Subcutaneous abdominal adipose tissue (tissue), 5 donors: ENCODE results near the gene ADAM33.

Source experiments
- H3K27ac ChIP-seq: one replicate; pipeline ENCODE4 v1.7.0; 2013; ENCODE audit warnings: low read depth, mild to moderate bottlenecking, inconsistent platforms, low read length, moderate library complexity
- H3K27me3 ChIP-seq, 5 donors: one replicate each; pipeline ENCODE4 v1.7.0; 2013; ENCODE audit warnings: low read length in 5 of 5, inconsistent platforms in 1 of 5; ENCODE audit not compliant: control insufficient read depth in 5 of 5, insufficient read depth in 4 of 5
- H3K36me3 ChIP-seq, 5 donors: one replicate each; pipeline ENCODE4 v1.7.0; 2013; ENCODE audit warnings: low read length in 5 of 5; ENCODE audit not compliant: control insufficient read depth in 5 of 5, insufficient read depth in 5 of 5
- H3K4me1 ChIP-seq, 5 donors: one replicate each; pipeline ENCODE4 v1.7.0; 2013; ENCODE audit warnings: low read length in 5 of 5, mild to moderate bottlenecking in 3 of 5, moderate library complexity in 1 of 5; ENCODE audit not compliant: control insufficient read depth in 5 of 5, insufficient read depth in 5 of 5
- H3K4me3 ChIP-seq, 5 donors: one replicate each; pipeline ENCODE4 v1.7.0; 2013; ENCODE audit warnings: low read length in 5 of 5, low read depth in 1 of 5
- H3K9ac ChIP-seq, 5 donors: one replicate each; pipeline ENCODE4 v1.7.0; 2013; ENCODE audit warnings: low read length in 5 of 5, mild to moderate bottlenecking in 4 of 5, moderate library complexity in 3 of 5
- H3K9me3 ChIP-seq, 5 donors: one replicate each; pipeline ENCODE4 v1.7.0; 2013; ENCODE audit warnings: low read length in 5 of 5; ENCODE audit not compliant: control insufficient read depth in 5 of 5
- donor health status: healthy.
- donor health status: healthy.
- donor health status: healthy.
- donor health status: healthy.
- donor health status: healthy.

ADAM33 gene

GRCh38 chr20:3698591-3699001 is 16.8 kb upstream of the ADAM33 start:
- Histone ChIP-seq H3K36me3 (peaks cover 0 to 54% (median 0%) of the 10 kb centered on the region in 5 donors), H3K27me3 (no peaks in the 10 kb centered on the region), H3K4me1 (no peaks in the 10 kb centered on the region), H3K27ac (no peak overlapping the region), H3K9me3 (peaks cover 0 to 7% (median 7%) of the 10 kb centered on the region in 5 donors), H3K4me3 (no peak overlapping the region), H3K9ac (no peak overlapping the region)

GRCh38 chr20:3697588-3698305 is 15.9 kb upstream of the ADAM33 start:
- H3K36me3 ChIP-seq: peaks cover 0 to 55% (median under 1%) of the 10 kb centered on the region in 5 donors
- H3K9ac ChIP-seq: no peak overlapping the region
- H3K4me3 ChIP-seq: no peak overlapping the region
- no peaks in the 10 kb centered on the region for H3K27me3 ChIP-seq
- no peak overlapping the region for H3K27ac ChIP-seq
- no peaks in the 10 kb centered on the region for H3K4me1 ChIP-seq
- H3K9me3 ChIP-seq: peaks cover 0 to 7% (median 7%) of the 10 kb centered on the region in 5 donors

GRCh38 chr20:3696745-3697587 is 15.2 kb upstream of the ADAM33 start:
- Histone ChIP-seq H3K9ac (no peak overlapping the region), H3K4me3 (no peak overlapping the region)

GRCh38 chr20:3696200-3696599 is 14.4 kb upstream of the ADAM33 start:
- H3K9me3 ChIP-seq: peaks cover 0 to 7% (median 7%) of the 10 kb centered on the region in 5 donors
- no peaks in the 10 kb centered on the region for H3K4me1 ChIP-seq
- H3K27me3 ChIP-seq: no peaks in the 10 kb centered on the region
- peaks cover 0 to 58% (median 3%) of the 10 kb centered on the region in 5 donors for H3K36me3 ChIP-seq
- H3K27ac ChIP-seq: no peak overlapping the region
- no peak overlapping the region for H3K9ac ChIP-seq
- no peak overlapping the region for H3K4me3 ChIP-seq

More at GRCh38 chr20:3696745-3697587, 15.2 kb upstream of the ADAM33 start:
- Histone ChIP-seq H3K36me3 (peaks cover 0 to 59% (median 3%) of the 10 kb centered on the region in 5 donors), H3K27ac (no peak overlapping the region), H3K9me3 (peaks cover 0 to 7% (median 7%) of the 10 kb centered on the region in 5 donors), H3K4me1 (no peaks in the 10 kb centered on the region), H3K27me3 (no peaks in the 10 kb centered on the region)

GRCh38 chr20:3694864-3695263 is 13.1 kb upstream of the ADAM33 start:
- H3K4me3 ChIP-seq: no peak overlapping the region
- H3K27ac ChIP-seq: no peak overlapping the region

GRCh38 chr20:3693376-3693775 is 11.6 kb upstream of the ADAM33 start:
- H3K27me3 ChIP-seq: no peaks in the 10 kb centered on the region
- peaks cover 0 to 7% (median 7%) of the 10 kb centered on the region in 5 donors for H3K9me3 ChIP-seq
- H3K36me3 ChIP-seq: peaks cover 0 to 73% (median 3%) of the 10 kb centered on the region in 5 donors
- no peaks in the 10 kb centered on the region for H3K4me1 ChIP-seq
- no peak overlapping the region for H3K27ac ChIP-seq
- H3K4me3 ChIP-seq: no peak overlapping the region
- H3K9ac ChIP-seq: no peak overlapping the region

More at GRCh38 chr20:3694864-3695263, 13.1 kb upstream of the ADAM33 start:
- H3K4me1 ChIP-seq: no peaks in the 10 kb centered on the region
- H3K27me3 ChIP-seq: no peaks in the 10 kb centered on the region
- H3K36me3 ChIP-seq: peaks cover 0 to 63% (median 3%) of the 10 kb centered on the region in 5 donors
- H3K9ac ChIP-seq: no peak overlapping the region
- H3K9me3 ChIP-seq: peaks cover 0 to 7% (median 7%) of the 10 kb centered on the region in 5 donors

GRCh38 chr20:3692706-3693294 is 11.0 kb upstream of the ADAM33 start:
- H3K9ac ChIP-seq: no peak overlapping the region
- H3K4me1 ChIP-seq: peaks cover 1 to 3% (median 2%) of the 10 kb centered on the region in 5 donors
- H3K27me3 ChIP-seq: no peaks in the 10 kb centered on the region
- peaks cover 0 to 70% (median 3%) of the 10 kb centered on the region in 5 donors for H3K36me3 ChIP-seq
- H3K4me3 ChIP-seq: no peak overlapping the region
- H3K27ac ChIP-seq: no peak overlapping the region
- peaks cover 0 to 7% (median 7%) of the 10 kb centered on the region in 5 donors for H3K9me3 ChIP-seq

GRCh38 chr20:3691897-3692296 is 10.1 kb upstream of the ADAM33 start:
- peaks cover 3 to 12% (median 11%) of the 10 kb centered on the region in 5 donors for H3K4me1 ChIP-seq
- H3K27me3 ChIP-seq: no peaks in the 10 kb centered on the region
- H3K9me3 ChIP-seq: peaks cover 0 to 7% (median 7%) of the 10 kb centered on the region in 5 donors
- H3K27ac ChIP-seq: no peak overlapping the region
- no peak overlapping the region for H3K4me3 ChIP-seq
- H3K36me3 ChIP-seq: peaks cover 0 to 62% (median 3%) of the 10 kb centered on the region in 5 donors
- H3K9ac ChIP-seq: no peak overlapping the region

GRCh38 chr20:3691306-3691705 is 9.5 kb upstream of the ADAM33 start:
- no peak overlapping the region for H3K27ac ChIP-seq
- no peak overlapping the region for H3K4me3 ChIP-seq
- H3K27me3 ChIP-seq: no peaks in the 10 kb centered on the region
- H3K9me3 ChIP-seq: peaks cover 0 to 2% (median 2%) of the 10 kb centered on the region in 5 donors
- no peak overlapping the region for H3K9ac ChIP-seq
- H3K4me1 ChIP-seq: peaks cover 3 to 17% (median 17%) of the 10 kb centered on the region in 5 donors
- H3K36me3 ChIP-seq: peaks cover 0 to 58% (median 3%) of the 10 kb centered on the region in 5 donors
